GM19328 (cell line): ENCODE results near the gene KRTAP9-9.
"Not testable (repeated sequence)": the region's sequence is repeated elsewhere in the genome, so short reads cannot be mapped to it uniquely, and the experiment has no call there.

ENCODE experiments used
- ATAC-seq: cut with Tn5 transposase; IDR thresholded peaks from one replicate; pipeline ENCODE4 v1.9.1; 2021; ENCODE audit warnings: mild to moderate bottlenecking, moderate library complexity; ENCODE audit not compliant: unreplicated experiment

The KRTAP9-9 gene

GRCh38 chr17:41264599-41264998 is 9.4 kb downstream of the KRTAP9-9 start:
- ATAC-seq = no peak

DNA sequence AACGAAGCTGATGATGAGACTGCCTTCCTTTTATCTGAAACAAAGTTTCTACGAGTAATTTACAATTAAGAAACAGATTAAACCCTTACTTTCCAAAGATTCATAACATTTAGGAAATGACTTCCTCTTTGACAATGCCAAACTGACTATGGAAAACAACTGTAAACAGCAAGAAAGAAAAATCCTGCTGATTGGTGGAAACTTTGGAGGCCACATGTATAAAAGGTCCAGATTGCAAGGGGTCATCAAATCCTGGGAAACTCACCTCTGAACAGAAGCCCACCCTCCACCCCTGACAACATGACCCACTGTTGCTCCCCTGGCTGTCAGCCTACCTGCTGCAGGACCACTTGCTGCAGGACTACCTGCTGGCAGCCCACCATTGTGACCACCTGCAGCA is 9.9 kb downstream of the KRTAP9-9 start, which contains the start of gene KRTAP9-6:
TSS of gene KRTAP9-6 (plus strand) at position 301 of the 400 bp plus-strand sequence. CDS start at position 301, 0 bp downstream.
- no peak for ATAC-seq

- ATAC-seq = no peak
Observed at GRCh38 chr17:41267711-41268110, 12.5 kb downstream of the KRTAP9-9 start.

GRCh38 chr17:41271323-41271722 is 16.1 kb downstream of the KRTAP9-9 start:
- ATAC-seq = not testable (repeated sequence)

DNA sequence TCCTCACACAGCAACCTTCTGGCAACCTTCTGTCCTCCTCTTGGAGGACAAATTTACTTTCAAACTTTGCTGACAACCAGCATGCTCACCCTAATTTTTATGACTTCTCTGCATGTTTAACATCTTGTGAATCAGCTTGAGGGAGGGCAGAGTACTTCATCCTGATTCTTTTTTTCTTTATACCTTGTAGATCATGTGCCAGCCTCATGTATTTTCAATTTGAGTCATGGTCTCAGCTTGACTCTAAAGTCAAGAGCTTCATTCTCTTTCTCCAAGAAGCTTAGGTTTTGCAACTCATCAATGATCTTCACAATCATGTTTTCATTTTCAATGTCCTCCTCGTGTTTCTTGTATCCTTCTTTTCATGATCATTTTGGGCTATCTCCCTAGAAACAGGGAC is 16.7 kb downstream of the KRTAP9-9 start:
- ATAC-seq = no peak

DNA sequence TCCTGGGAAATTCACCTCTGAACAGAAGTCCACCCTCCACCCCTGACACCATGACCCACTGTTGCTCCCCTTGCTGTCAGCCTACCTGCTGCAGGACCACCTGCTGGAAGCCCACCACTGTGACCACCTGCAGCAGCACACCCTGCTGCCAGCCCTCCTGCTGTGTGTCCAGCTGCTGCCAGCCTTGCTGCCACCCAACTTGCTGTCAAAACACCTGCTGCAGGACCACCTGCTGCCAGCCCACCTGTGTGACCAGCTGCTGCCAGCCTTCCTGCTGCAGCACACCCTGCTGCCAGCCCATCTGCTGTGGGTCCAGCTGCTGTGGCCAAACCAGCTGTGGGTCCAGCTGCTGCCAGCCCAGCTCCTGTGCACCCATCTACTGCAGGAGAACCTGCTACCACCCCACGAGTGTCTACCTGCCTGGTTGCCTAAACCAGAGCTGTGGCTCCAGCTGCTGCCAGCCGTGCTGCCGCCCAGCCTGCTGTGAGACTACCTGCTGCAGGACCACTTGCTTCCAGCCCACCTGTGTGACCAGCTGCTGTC is 20.5 kb downstream of the KRTAP9-9 start, which contains the start of gene KRTAP9-7:
TSS of gene KRTAP9-7 (plus strand) at position 51 of the 543 bp plus-strand sequence. CDS start at position 51, 0 bp downstream.
- ATAC-seq = not testable (repeated sequence)

DNA sequence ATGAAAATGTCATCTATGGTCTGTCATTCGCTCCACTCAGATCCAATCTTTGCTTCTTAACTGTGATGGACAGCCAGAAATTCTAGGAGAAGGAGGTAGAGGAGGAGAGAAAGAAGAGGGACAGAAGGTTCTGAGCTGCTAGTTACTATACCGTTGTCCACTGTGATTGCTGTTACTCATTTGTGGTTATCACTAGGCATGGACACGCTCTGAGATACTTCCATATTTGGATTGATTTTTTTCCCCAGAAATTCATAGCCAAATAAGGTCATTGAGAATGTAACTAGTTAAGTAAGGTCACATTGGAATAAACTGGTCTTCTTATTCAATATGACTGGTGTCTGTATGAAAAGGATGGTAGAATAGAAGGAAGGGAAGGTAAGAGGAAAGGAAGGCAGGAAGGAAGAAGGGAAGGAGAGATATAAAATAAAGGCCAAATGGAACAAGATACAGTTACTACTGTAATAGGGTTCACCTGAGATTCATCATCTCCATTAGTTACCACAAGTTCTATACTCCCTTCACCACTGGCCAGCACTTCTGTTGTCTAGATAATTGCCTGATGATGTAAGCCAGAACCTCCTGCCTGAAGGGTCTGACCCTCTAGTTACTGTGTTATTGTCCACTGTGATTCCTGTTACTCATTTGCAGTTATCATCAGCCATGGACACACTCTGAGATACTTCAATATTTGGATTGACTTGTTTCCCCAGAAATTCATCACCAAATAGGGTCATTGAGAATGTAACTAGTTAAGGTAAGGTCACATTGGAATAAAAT is 23.2 kb downstream of the KRTAP9-9 start:
- no peak for ATAC-seq

DNA sequence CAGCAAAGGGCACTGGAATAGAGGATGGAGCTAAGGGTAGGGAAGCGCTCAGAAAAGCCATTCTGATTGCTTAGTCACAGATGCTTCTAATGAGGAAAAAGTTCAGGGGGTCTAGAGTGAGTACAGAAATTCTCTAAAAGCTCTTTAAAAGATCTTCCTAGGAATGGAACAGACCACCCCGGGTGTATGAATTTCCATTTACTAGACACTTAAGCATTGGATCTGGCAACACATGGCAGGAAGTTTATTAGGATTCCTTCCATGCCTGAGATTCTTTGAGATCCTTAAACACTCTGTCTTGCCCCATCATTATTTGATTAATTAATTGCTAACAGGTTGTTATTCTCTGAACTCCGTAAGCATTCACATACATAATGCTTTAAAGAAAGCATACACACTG is 28.9 kb downstream of the KRTAP9-9 start:
- ATAC-seq = no peak

DNA sequence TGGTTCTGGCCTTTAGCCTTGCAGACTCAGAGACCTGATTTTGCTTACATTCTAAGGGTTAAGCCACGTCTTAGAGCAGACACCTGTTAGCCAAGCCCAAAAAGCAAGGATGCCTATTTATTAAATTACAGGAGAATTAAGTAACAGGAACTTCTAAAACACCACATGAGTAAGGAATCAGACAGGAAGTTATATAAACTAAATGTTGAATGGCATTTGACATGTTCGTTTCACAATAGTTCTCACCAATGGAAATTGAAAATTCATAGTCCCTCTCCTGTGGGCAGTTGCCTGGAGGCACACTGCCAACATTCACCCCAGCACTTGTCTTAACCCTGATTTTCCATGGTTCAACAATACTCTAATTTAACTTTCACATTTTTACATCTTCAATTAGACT is 29.4 kb downstream of the KRTAP9-9 start:
- ATAC-seq = no peak

DNA sequence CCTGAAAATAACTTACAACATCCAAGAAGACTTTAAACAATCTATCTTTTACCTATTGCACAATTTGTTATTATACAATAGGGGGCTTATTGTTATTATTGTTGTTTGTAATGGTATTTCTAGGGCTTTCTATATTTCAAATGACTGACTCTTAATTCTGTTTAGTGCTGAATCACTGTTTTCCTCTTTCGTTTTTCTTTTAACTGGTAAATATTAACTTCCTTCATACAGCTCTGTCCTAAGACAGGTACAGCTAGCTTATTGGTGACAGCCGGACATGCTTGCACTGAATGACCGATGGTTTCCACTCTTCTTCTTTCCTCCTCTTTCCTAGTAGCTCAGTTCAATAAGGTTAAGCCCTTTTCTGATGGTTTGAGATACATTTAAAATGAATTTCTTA is 31.9 kb downstream of the KRTAP9-9 start:
- no peak for ATAC-seq

DNA sequence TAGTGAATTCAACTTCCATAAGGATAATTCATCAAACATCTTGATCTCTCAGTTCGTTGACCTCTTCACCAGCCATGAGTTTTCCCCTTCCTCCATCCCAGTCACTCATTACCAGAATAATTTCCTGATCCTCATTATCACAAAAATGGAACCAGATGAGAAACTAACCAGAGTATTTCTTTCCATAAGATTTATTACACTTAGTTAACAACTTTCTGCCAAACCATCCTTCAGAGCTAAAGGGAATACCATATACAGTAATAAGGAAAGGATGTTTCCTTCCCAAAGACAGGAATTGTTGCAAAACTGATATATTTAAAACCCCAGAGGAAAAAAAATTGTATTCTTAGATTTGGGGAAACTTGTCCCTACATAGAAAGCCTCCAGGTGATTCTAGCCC is 38.8 kb downstream of the KRTAP9-9 start:
- ATAC-seq = no peak

DNA sequence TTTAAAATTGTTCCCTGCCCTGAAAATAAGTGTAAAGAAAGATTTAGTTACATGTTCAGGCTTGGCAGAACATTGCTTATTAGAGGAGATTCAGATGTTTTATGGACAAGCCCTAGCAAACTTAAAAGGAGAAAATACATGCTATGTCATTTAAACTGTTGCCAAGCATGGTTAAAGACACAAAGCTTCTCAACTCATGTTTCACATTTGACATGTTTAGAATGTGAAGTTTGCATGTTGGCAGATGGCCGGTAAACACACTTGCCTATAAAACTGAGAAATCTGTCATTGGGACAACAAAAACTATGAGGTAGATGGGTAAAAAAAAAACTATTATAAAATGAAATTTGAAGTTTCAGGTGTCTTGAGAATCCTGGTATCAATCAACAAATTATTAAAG is 41.7 kb downstream of the KRTAP9-9 start:
- no peak for ATAC-seq

GRCh38 chr17:41298458-41299135 is 43.4 kb downstream of the KRTAP9-9 start:
- no peak for ATAC-seq

GRCh38 chr17:41301204-41301790 is 46.1 kb downstream of the KRTAP9-9 start:
- no peak for ATAC-seq

DNA sequence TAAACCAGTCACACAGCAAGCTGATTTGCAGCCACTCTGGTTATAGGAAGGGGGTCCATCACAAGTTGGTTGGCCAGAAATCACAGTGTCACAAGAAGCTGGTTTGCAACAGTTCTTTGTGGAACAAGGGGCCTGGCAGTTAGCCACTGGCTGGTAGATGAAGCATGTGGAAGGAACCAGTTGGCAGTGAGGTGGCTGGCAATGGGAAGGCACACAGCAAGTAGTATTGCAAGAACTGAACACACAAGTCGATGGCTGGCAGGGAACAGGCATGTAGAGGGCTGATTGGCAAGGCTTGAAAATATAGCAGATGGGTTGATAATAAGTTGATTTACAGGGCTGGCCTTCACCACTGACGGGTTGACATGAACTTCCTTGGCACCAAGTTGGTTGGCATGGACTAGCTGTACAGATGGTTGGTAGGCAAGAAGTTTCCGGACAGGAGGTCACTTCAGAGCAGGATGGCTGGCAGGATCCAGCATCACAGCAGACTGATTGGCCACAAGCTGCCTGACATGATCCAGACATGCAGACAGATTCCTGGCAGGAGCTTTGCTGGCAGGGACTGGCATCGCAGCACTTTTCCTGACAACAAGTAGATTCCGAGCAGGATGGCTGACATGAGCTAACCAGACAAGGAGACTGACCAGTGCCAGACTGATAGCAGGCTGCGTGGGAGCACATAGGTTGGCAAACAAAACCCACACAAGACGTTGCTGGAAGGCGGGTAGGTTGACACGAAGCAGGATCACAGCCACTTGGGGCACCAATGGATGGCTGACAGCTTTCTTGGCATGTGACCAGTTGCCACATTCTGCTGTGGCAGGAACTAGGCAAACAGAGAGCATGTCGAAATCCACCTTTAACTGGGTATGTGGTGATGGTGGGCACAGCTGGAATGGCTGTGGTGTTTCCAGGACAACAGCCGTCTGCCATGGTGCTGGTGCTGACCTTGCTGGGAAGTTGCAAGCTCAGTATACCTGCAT is 47.0 kb downstream of the KRTAP9-9 start, which contains the start of gene KRTAP29-1:
TSS of gene KRTAP29-1 (minus strand) at position 936 of the 986 bp plus-strand sequence. CDS start at position 936, 0 bp downstream.
- ATAC-seq = no peak

GRCh38 chr17:41302981-41303380 is 47.8 kb downstream of the KRTAP9-9 start:
- no peak for ATAC-seq

GRCh38 chr17:41304091-41304490 is 48.9 kb downstream of the KRTAP9-9 start:
- no peak for ATAC-seq
